GM18868 (cell line): Measurements from ENCODE around the gene ING5.
"Not testable (repeated sequence)": the region's sequence is repeated elsewhere in the genome, so short reads cannot be mapped to it uniquely, and the experiment has no call there.

Experiments used
- ATAC-seq: cut with Tn5 transposase; IDR thresholded peaks from one replicate; pipeline ENCODE4 v1.9.1; 2021; ENCODE audit warnings: mild to moderate bottlenecking, moderate library complexity; ENCODE audit not compliant: unreplicated experiment

The ING5 gene

GRCh38 chr2:241703032-241703604 lies 1.3 kb downstream of the ING5 start:
- no peak for ATAC-seq

GRCh38 chr2:241706537-241706936 lies 4.7 kb downstream of the ING5 start:
- no peak for ATAC-seq

GRCh38 chr2:241708879-241709278 lies 7.0 kb downstream of the ING5 start:
- no peak for ATAC-seq

GRCh38 chr2:241719093-241719492 lies 17.3 kb downstream of the ING5 start:
- ATAC-seq = no peak

GRCh38 chr2:241720099-241720498 lies 18.3 kb downstream of the ING5 start:
- no peak for ATAC-seq

GRCh38 chr2:241720560-241720959 lies 18.7 kb downstream of the ING5 start:
- ATAC-seq = no peak

GRCh38 chr2:241721852-241722251 lies 20.0 kb downstream of the ING5 start:
- no peak for ATAC-seq

GRCh38 chr2:241722896-241723454 lies 21.1 kb downstream of the ING5 start:
- ATAC-seq = no peak

GRCh38 chr2:241724259-241724974 lies 22.6 kb downstream of the ING5 start:
- ATAC-seq = no peak

- no peak for ATAC-seq
These were observed 23.4 kb downstream of the ING5 start for GRCh38 chr2:241724975-241725870.

- no peak for ATAC-seq
These were observed 24.6 kb downstream of the ING5 start for GRCh38 chr2:241726459-241726858.

GRCh38 chr2:241728000-241728399 lies 26.2 kb downstream of the ING5 start:
- ATAC-seq = no peak

GRCh38 chr2:241728627-241729026 lies 26.8 kb downstream of the ING5 start:
- ATAC-seq = no peak

- ATAC-seq = no peak
These were observed 28.0 kb downstream of the ING5 start for GRCh38 chr2:241729868-241730267.

GRCh38 chr2:241730671-241731293 lies 28.9 kb downstream of the ING5 start:
- no peak for ATAC-seq

GRCh38 chr2:241732513-241733186 lies 30.8 kb downstream of the ING5 start:
- ATAC-seq = not testable (repeated sequence)

- no peak for ATAC-seq
These were observed 31.8 kb downstream of the ING5 start for GRCh38 chr2:241733391-241734207.

GRCh38 chr2:241734208-241734466 lies 32.3 kb downstream of the ING5 start:
- ATAC-seq = peak; percentile 20

GRCh38 chr2:241734467-241735208 lies 32.8 kb downstream of the ING5 start, which contains the start of gene D2HGDH:
D2HGDH (plus strand) TSS chr2:241734630; CDS start chr2:241735225, 595 bp downstream.
- peak; percentile 78 for ATAC-seq
